Effector CD4-positive, alpha-beta T cell (primary cell): ENCODE measurements around the gene IGSF9.

ENCODE experiments used
- DNase-seq: peaks from one replicate; pipeline ENCODE4 v3.0.0-alpha.2; 2020

The IGSF9 gene

DNA sequence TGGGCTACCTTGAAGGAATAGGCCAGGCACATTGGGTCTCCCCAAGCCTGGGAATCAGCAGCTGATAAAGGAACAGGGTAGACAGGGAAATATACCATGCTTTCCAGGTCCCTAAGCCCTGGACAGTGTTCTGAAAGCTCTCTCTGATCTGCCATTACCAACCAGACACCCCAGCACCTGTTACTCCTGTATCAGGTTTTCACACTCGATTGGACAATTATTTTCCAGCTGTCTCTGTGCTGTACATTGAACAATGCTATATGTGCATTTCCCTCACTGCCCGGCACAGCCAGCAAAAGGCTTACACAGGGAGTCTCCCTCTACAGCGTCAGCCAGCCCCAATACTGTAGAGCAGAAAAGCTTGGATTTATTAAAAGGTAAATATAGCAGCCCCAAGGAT lies 50.1 kb downstream of the IGSF9 start:
- DNase-seq = no peak

DNA sequence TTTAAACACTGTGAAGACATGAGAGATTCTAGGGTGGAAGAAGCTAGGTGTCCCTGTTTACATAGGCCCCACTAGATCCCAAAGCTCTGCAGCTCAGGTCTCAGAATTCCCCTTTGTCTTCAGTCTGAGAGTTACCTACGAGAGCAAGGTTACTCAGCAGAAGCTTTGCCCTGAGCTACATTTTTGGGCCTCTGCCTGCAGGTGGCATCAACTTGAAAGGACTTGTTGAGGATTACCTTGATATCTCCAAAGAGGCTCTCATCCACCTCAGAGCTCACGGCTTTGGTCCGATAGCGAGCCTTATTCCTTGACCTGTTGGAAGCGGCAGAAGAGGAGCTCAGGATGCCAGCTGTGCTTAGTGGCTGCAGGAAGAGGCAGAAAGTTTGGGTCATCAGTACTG lies 52.5 kb downstream of the IGSF9 start:
- no peak for DNase-seq

DNA sequence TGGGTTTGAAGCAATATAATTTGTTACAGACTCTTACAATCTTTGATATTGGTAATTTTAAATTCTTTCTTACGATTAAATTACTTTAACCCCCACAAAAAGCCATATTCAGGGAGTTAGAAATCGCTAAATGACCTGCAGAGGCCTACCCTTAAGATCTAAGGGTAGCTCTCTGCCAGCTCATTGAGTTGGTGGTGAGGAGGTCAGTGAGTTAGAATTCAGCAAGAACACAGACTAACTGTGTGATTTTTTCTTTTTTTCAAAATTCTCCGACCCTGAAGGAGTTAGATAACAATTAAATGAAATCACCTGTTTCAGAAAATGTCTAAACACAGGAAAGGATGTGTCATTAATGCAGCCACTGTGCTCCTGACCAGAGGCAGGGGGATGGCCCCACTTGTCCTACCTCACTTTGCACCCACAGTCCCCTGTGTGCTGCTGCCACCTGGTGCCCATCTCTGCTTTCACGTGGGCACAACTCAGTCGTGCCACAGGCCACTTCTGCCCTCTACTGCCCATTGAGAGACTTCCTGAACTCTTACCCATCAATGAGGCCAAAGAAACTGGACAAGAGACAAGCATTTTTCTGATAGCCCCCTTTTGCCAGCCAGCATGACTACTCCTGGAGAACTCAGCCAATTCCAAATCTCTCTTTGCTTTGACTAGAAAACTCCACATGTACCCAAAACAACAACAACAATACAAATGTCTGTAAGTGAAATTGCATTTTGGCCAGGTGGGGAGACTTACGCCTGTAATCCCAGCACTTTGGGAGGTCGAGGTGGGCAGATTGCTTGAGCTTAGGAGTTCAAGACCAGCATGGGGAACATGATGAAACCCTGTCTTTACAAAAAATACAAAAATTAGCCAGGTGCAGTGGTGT lies 53.9 kb downstream of the IGSF9 start:
- DNase-seq = peak; percentile 55

DNA sequence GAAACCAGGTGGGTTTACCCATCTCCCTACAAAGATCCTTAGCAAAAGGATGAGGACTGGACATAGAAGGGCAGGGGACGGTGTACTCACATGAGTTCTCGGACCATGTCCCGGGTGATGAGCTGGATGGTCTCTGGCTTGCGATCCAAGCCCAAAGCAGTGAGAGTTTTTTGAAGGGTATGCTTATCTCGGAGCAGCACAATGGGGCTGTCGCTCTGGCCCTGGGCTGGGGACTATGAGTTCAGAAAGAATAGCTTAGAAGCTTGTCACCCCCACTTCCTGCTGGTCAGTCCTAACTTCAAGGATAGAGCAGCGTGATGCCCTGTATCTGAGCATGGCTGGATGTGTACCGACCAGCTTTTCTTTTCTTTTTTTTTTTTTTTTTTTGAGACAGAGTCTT lies 55.0 kb downstream of the IGSF9 start:
- no peak for DNase-seq

DNA sequence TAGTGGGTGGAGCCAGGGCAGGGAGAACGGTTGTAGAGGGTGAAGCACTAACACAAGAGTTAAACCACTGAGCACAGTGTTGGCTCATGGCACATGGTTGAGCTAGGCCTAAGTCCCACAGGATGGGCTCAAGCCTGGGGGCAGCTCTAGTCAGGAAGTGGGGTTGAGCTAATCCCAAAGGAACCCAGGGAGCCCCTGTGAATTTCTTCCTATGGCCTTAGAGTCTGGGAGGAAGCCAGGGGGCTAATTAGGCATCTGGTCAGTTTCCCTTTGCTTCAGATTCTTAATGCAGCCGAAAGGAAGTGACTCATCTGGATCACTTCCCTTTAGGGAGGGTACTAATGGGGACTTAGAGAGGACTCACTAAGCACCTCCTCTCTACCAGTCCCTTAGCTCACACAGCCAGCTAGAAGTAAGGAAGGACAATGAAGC lies 55.6 kb downstream of the IGSF9 start:
- no peak for DNase-seq

DNA sequence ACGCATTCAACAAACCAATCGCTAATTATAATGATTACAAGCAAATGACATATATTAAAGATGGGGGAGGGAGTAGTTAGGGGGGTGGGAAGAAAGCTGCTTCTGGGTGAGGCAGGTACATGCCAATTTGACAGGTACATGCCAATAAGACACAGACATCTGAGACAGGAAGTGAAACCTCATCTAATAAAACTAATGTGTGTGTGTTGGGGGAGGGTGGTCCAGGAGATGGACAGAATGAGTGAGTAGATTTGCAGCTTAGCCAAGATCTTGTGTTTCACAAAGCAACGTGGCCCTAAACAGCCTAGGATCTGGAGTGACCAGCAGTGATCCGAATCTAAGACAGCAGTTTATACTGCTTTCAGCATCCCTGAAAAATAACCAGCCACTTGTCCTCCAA lies 56.2 kb downstream of the IGSF9 start:
- no peak for DNase-seq

DNA sequence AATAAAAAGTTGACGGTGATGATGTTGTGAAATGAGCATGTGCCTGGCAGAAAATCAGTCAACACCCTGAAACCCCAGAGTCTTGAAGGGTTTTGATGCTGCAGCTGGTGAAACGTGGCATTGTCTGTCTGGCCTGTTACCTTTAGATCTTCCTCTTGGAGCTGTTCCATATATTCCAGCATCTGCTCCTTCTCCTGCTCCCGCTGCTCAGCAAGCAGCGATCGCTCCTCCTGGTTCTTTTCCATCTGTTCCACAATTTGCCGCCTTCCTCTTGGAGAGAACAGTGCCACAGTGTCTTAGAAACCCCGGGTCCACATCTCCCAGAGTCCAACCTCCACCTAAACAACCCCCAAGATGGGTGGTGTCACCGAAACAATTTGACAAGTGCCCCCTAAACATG lies 61.1 kb downstream of the IGSF9 start:
- no peak for DNase-seq

DNA sequence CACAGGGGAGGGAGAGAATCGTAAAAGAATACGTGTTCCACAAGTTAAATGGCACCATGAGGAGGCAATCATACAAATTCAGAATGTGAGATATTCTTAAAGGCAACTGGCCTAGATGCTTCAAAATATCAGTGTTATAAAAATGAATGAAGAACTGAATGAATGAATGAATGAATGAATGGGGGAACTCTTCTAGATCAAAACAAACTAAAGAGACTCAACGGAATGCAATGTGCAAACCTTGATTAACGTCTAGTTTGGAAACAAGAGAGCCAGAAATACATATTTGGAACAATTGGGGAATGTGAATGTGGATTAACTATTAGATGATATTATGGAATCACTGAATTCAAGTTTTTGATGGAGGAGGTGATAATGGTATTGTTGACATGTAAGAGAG lies 62.3 kb downstream of the IGSF9 start:
- DNase-seq = no peak

DNA sequence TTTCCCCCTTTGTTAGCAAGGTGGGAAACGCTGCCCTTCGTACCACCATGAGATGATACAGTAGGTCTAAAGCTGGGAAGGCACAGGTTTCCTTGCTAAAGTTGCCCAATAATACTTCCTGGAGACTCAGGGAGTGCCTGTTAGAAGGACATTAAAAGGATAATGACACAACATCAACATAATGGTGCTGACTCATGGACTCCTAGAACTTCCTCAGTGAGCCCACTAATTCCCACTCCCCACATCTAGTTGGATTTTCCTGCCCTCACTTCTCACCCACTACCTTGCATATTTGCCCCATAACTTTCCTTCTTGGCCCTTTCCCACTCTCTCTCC lies 62.9 kb downstream of the IGSF9 start:
- no peak for DNase-seq

DNA sequence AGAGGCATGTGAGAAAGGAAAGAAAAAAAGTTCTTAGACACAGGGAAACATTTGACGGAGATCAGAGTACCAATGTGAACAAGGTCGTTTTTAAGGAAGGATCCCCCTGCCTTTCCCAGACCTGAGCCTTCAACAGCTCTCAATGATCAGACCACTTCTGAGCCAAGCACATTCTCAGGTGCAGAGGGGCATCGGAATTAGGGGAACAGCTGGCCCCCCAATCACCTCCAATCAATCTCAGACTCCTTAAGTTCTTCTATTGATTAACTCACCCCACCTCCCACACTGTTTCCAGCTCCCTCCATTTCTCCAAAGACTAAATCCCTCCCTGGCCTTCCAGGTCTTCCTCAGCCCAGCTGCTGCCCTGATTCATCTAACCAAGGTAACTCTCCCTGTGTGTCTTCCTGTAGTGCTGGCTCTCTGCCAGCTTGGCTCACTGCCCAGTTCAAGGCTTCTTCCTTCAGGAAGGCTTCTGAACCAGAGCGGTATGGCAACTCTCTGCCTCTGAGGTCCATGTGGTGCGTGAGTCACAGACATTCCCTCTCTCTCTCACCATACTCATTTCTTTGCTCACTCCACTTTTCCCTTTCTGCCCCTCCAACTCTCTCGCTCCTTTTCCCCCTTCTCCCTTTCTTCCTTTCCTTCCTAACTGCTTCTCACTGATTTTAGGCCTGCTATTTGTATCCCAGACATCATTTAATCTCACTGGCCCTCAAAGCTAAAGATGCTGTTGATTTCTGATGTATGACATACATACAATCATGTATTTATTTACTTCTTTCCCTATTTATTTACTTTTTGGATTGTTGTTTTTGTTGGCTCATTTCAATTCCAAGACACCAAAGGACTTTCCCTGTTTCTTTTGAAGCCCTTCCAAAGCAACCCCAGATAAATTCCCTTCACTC lies 63.5 kb downstream of the IGSF9 start:
- peak; percentile 15 for DNase-seq

DNA sequence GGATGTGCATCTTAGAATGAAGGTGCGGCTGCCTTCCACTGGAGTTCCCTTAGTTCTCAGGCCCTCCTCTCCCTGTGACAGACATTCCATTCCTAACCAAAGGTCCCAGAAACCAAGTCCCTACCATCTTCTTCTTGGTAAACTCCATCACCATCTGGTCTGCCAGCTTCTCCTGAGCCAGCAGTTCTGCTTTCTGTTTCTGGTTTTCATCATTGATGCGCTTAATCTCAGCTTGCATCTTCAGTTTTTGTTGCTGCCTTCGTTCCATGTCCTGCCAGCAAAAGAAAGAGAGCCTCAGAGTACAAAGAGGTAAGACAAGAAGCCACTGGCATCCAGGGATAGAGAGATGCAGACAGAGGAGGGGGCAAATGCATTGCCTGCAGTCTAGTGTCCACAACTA lies 65.0 kb downstream of the IGSF9 start:
- DNase-seq = no peak

DNA sequence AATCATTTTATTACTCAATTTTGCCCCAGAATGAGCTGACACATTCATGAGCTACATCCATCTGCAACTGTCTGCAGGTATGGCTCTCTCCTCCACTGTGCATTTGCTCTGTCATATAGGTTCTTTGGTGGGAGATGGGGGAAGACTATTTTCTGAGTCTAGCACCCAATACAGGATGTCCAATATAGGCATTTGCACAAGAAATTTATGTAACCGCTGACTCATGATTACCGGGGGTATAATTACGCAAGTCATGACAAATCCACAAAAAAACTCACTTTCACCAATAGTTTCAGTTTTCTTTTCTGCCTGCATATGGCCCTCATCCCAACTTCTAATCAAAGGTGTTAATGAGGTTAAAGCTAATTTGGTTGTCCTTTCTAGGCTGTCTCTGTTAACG lies 65.4 kb downstream of the IGSF9 start:
- DNase-seq = no peak

DNA sequence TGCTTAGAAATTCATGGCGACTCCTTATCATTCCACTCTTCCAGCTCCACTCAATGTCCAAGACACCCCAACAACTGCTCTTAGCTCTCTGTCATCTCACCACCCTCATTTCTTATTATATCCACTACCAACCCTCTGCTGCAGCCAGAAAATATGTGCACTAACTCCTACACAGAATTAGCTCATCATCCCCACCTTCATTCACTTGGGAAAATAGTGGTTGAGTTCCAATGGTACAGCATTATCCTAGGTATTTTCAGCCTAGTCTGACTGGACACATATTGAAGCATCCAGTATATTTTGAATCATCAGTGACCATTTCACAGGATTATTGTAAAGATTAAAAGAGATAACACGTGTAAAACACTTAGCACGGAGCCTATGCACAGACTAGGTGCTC lies 66.3 kb downstream of the IGSF9 start:
- DNase-seq = no peak

DNA sequence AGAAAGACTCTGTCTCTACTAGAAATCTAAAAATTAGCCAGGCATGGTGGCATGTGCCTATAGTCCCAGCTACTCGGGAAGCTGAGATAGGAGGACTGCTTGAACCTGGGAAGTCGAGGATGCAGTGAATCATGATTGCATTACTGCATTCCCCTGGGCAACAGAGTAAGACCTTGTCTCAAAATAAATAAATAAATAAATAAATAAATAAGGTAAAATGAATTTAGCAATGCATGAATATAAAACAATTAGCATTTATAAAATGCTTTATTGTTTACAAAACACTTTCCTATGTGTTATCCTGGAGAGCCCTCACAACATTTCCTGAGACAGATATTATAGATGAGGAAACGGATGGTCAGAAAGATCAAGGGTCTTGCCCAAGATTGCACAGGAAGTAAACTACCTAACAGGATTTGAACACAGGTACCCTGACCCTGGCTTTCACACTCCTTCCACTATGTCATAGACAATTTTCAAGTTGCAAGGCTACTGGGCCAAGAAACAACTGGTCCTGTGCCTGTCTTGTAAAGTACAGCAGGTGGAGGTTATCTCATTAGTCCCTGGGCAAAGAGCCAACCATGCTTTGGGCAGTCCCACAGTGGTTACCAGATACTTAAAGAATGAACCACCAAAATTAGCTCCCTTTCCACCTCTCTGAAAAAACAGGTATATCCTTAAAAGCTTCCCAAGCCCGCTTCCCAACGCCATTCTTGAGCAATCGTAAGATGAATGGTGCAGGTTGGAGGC lies 67.5 kb downstream of the IGSF9 start:
- DNase-seq = no peak
